Activated CD4-positive, alpha-beta T cell treated with anti-CD3 and anti-CD28 coated beads for 48 hours (primary cell): Measurements from ENCODE around the gene ALDH3B1.

Experiments used
- DNase-seq: peaks from one replicate; pipeline ENCODE4 v3.0.0-alpha.2; 2020

Gene ALDH3B1

DNA sequence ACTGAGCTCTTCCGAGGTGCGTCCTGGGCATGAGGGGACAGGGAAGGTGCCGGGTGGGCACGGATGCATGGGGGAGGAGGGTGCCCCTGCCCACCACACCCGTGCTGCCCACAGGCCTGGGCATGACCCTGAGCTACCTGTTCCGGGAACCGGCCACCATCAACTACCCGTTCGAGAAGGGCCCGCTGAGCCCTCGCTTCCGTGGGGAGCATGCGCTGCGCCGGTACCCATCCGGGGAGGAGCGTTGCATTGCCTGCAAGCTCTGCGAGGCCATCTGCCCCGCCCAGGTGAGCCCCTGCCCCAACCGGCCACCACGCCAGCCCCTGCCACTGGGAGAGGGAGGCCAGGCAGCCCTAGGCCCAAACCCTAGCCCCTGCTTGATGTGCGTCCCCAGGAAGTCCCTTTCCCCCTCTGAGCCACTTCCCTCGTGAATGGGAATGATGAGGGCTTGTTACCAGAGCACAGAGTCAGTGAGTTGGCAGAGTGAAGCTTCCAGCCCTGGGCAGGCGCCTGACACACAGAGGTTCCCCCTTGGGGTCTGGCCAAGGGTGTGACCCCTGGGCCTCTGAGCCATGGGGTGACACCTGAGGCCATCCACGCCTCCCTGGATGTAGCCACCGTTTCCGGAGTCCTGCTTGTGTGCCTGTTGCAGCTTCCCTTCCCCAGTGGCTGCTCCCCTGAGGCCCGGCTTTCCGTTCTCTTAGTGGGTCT, 23.0 kb downstream of the ALDH3B1 start:
- DNase-seq, result no peak

DNA sequence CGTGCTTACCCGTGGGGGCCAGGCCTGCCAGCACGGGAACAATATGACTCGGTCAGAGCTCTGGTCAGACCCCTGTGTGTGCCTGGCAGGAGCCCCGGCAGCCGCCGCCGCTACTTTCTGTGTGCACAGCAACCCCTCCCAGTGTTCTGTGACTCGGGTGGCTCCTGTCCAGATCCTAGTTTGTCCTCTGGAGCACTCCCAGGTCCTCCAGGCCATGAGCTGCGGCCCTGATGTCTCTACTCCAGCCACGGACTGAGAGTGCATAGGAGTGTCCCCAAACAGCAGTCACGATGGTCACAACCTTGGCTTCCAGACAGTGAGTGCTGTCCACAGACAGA, 23.6 kb downstream of the ALDH3B1 start:
- no peak for DNase-seq

DNA sequence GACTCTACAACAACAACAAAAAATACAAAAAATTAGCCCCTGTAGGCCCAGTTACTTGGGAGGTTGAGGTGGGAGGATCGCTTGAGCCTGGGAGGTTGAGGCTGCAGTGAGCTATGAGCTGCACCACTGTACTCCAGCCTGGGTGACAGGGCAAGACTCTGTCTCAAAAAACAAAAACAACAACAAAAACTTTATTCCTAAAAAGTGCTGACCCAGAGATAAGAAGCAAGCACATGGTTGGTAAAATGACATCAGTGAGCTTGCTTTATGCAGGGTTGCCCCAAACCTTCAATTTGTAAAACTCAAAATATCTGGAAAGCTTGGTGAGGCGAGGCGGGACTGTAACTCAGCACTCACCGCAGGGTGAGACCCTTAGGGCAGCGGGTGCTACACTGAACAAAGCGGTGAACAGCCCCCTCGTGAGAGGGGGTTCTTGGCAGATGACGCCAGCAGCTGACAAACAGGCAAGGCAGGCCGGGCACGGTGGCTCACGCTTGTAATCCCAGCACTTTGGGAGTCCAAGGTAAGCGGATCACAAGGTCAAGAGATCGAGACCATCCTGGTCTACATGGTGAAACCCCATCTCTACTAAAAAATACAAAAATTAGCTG, 25.2 kb downstream of the ALDH3B1 start:
- DNase-seq, result no peak

DNA sequence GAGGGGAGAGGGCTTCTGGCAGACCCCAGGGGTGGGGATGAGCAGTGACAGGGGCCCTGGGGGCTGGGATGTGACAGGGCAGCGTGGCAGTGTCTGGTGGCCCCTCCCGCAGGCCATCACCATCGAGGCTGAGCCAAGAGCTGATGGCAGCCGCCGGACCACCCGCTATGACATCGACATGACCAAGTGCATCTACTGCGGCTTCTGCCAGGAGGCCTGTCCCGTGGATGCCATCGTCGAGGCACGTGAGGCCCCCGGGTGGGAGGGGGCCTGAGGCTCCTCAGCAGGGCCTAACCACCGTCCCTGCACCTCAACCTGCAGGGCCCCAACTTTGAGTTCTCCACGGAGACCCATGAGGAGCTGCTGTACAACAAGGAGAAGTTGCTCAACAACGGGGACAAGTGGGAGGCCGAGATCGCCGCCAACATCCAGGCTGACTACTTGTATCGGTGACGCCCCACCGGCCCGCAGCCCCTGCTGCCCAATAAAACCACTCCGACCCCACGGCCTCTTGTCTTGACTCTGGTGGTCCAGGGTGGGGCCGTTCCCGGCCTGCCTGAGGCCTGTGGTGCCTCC, 26.1 kb downstream of the ALDH3B1 start:
- DNase-seq, result no peak

DNA sequence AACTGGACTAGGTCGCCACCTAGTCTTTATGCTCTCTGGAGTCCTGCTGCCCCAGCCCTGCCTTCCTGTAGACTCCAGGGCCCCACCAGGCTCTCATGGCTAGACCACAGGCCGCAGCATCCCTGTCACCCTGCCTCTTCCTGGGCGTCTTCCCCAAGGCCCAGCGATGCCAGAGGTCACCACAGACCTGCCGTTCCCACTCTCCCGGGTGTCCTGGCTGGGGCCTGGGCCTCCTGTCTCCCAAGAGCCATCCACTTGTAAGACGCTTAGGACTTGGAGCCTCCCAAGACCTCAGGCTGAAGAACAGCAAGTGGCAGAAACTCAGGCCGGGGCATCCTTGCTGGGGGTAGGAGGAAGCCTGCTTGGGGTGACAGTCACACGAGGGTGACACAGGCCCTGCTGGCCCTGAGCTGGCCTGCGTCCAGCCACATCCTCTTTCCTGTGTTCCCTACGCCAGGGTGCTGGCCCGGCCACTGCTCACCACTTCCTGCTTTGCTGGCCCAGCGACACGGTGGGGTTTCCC, 26.7 kb downstream of the ALDH3B1 start:
- no peak for DNase-seq

DNA sequence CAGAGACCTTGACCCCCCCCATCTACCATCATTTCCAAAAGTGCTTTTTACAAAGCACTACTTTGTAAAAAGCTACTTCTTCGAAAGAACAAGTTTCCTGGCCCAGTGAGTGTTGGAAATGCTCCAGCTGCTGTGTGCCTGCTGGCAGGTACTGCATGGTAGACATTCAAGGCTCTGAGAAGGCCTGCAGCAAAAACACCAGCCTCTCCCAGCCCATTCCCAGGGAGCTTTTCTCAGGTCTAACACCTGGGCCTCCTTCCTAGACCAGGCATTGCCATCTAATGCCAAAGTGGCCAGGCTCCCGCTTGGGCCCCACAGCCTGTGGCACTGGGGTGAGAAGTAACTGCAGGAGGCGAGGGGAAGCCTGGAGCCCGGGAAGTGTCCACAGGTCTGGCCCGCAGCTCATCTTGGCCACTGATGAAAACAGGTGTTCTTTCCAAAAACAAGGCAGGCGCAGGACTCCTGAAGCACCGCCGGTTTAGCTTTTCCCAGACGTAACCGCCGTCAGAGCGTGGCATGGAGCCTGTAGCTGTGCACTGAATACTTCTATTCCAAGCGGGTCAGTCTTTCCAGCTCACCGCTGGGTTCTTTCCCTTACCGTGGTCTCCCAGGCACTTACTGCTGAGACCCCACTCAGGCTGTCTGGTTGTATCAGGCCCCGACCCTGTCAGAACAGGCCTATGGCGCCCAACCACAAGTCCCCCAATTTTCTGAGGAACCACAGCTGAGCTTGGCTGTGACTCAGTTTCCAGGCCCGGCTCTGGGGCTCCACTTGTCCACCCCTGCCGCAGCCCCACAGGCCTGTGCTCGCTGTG, 27.5 kb downstream of the ALDH3B1 start:
- DNase-seq, result no peak

DNA sequence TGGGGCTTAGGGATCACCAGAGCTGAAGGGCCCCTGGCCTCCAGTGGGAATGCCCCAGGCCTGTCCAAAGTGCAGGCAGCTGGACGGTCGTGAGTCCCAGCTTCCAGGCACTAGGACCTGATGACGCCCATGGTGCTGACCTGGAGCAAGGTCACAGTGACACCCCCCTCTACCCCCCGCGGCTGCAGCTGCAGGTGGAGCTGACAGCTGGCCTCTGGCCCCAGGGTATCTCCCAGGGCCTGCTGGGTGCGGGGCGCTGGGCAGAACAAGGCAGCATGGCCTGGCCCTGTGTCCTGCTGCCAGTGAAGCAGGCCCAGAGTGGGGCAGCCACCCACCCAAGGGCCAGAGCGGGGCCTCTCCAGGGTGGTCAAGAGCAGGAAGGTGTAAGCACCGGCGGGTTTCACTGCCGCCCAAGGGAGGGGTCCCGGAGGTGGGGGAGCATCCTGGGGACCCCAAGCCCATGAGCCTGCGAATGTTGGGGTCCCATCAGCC, 28.1 kb downstream of the ALDH3B1 start:
- no peak for DNase-seq

DNA sequence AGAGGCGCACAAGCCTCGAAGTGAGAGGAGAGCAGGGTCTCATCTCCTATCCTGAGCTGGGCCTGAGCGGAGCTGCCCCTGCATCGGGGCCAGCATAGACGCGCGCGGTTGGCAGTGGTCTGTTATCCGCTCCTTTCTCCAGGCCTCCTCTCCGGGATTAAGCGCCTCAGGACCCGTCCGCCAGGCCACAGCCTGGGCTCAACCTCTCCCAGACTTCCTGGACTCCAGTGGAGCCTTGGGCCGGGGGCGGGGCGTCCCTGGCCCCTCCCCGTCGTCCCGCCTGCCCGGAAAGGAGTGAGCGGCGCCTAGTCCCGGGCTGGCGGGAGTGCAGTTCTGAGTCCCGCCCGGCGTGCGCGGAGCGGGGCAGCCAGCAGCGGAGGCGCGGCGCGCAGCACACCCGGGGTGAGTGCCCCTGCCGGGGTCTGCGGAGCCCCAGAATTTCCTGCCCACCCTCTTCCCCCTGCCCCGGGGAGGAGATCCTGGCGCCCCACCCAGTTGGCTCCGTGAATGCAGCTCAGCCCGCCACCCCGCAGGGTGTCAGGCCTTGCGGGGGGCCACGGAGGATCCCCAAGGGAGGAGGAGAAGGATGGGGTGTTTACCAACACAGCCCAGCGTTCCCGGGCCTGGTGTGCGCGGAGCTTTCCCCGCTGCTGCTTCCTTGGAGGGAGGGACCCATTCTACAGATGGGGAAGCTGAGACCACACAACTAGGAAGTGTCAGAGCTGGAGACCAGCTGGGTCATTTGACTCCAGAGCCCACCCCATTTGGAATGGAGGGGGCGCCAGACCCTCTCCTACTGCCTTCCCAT, 28.8 kb downstream of the ALDH3B1 start, which contains the start of gene TCIRG1:
Gene TCIRG1, plus strand, starts transcription at position 308 of the 808 bp plus-strand sequence. CDS start 2,247 bp downstream, outside the sequence.
- peak; percentile 74 for DNase-seq

DNA sequence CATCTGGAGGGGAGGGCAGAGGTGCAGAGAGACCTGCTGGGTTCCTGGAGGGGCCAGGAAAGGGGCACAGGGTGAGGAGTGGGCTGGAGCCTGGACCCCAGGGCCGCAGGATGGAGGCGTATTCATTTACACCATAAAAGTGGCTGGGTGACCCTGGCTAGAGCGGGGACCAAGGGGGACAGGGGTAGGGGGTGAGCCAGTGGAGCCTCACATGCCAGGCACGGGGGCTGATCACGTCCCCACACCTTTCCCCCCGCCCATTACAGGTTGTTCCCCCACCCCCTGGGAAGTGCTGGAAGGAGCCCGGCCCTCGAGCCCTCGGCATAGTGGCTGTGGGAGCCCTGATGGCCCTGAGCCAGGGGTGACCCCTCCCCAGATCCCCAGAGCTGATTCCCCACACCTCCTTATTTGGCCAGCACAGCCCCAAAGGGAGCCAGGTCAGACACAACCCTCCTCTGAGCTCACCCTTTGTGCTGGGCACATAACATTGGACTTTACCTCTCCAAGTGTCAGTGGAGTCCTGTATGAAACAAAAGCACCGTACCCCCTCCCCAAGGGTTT, 29.5 kb downstream of the ALDH3B1 start:
- no peak for DNase-seq

DNA sequence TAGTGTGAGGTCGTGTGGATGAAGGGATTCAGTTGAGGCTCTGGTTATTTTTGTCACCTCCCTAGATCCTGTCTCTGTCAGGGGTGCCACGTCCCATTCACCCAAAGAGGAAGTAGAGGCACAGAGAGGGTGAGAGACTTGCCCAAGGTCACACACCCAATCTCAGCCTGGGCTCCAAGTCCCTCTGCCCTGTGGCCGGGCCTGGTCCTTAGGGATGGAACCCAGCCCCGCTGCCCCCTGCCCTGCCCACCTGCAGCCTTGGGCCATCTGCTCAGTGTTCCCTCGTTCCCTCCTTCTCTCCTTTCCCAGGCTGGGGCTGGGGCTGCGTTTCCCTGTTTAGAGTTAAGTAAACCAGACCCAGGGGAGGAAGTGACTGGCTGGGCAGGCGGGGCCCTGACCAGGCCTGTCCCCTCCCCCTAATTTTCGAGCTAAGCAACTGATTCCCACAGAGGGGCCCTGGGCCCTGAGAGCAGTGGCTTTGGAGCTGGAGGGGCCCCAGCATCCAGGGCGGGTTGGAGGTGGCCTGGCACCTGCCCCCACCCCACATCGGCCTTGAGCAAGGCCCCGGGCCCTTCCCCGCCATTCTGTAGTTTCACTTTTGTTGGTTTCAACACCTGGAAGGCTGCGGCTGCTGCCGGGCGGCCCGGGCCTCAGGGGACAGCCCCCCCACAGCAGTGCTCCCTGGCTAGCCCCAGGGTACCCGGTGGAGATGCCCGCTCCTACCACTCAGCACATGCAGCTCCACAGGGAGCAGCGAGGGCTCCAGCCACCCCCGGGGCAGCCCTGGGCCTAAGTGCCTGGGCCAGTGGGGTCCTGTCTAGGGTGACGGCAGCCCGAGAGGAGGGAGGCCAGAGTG, 30.2 kb downstream of the ALDH3B1 start:
- DNase-seq, result peak; percentile 68

DNA sequence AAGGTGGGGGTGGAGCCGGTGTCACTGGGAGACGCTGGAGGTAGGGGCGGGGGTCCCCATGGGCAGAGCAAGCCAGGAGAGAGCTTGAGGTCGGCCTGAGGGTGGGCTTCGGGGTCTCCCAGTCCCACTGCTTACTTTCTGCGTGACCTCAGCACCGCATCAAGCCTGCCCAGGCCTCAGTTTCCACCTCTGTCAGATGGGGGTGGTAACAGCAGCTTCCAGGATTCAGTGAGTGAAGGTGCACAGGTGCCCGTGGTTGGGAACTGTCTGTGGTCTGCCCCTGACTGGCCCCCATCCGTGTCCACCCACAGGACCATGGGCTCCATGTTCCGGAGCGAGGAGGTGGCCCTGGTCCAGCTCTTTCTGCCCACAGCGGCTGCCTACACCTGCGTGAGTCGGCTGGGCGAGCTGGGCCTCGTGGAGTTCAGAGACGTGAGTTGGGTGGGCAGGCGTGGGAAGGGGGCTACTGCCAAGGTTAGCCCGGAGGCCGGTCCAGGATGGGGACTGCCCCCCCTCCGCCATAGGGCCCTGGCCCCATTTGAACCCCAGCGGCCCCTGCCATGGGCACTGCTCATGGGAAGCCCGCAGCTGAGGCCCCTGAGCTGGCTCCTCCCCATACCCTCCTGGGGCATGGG, 30.9 kb downstream of the ALDH3B1 start:
- DNase-seq, result no peak

DNA sequence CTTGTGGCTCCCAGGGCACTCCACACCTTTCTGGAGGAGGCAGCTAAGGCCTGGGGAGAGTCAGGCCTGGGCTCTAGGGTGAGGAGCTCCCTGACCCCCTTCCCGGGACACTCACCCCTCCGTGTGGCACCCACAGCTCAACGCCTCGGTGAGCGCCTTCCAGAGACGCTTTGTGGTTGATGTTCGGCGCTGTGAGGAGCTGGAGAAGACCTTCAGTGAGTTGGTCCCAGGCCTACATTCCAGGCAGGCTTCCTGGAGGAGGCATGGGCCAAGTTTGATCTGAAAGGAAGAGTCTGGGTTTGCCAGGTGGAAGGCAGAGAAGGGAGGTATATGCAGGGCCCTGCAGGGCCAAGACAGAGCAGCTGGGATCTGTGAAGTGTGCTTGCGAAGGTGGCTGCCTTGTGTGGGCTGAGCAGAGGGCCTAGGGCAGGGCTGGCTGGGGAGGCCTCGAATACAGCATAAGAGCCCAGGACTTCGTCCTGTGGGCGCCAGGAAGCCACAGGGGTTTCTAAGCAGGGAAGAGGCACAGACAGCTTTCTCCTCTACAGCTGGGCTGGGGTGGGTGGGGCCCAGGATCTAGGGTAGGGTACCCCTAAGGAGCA, 31.6 kb downstream of the ALDH3B1 start:
- no peak for DNase-seq

DNA sequence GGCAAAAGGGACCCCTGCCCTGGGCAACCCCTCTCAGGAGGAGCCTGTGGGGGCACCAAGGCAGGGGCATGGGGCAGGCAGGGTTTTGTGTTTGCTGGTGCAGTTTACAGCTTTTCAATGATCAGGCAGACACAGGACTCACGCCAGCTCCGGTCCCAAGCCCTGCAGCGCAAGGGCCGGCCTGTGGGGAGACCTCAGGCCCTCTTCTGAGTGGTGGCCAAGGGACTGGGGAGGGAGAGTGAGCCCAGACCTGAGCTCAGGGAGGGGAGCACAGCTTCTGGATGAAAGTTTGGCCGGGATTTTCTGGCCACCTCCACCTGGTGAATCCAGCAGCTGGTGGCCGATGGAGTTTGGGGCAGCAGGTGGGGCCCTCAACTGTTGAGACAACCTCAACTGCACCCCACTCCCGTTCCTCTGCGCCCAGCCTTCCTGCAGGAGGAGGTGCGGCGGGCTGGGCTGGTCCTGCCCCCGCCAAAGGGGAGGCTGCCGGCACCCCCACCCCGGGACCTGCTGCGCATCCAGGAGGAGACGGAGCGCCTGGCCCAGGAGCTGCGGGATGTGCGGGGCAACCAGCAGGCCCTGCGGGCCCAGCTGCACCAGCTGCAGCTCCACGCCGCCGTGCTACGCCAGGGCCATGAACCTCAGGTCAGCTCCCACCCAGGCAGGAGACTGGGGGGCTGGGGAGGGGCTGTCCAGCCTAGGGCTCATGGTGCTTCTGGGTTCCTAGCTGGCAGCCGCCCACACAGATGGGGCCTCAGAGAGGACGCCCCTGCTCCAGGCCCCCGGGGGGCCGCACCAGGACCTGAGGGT, 32.3 kb downstream of the ALDH3B1 start:
- no peak for DNase-seq

DNA sequence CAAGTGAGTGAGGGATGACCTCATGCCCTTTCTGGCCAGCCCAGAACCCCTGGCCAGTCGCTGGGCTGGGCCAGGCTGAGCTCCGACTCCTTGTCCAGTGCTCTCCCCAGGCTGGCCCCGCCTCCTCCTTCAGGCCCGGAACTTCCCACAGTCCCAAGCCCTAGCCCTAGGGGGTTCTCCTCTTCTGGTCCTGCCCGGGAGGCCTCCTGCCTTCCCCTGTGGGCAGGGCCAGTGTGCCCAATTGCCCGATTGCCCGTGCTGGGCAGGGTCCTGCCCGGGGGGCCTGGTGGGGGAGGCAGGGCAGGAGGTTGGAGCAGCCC, 32.9 kb downstream of the ALDH3B1 start:
- DNase-seq, result no peak

DNA sequence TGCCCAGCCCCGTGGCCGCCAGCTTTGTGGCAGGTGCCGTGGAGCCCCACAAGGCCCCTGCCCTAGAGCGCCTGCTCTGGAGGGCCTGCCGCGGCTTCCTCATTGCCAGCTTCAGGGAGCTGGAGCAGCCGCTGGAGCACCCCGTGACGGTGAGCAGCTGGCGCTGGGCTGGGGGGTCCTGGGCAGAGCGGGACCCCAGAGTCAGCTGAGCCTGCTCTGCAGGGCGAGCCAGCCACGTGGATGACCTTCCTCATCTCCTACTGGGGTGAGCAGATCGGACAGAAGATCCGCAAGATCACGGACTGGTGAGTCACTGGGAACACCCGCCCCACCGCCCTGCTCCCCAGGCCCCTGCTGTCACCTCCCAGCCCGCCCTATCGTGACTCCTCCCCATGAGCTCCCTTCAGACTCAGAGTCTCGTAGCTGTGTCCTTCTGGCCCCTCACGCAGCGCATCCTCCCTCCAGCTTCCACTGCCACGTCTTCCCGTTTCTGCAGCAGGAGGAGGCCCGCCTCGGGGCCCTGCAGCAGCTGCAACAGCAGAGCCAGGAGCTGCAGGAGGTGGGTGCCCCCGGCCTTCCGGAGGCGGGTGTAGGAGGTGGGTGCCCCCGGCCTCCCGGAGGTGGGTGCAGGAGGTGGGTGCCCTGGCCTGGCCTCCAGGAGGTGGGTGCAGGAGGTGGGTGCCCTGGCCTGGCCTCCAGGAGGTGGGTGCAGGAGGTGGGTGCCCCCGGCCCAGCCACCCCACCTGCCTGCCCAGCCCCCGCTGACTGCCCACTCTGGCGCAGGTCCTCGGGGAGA, 33.4 kb downstream of the ALDH3B1 start:
- no peak for DNase-seq

DNA sequence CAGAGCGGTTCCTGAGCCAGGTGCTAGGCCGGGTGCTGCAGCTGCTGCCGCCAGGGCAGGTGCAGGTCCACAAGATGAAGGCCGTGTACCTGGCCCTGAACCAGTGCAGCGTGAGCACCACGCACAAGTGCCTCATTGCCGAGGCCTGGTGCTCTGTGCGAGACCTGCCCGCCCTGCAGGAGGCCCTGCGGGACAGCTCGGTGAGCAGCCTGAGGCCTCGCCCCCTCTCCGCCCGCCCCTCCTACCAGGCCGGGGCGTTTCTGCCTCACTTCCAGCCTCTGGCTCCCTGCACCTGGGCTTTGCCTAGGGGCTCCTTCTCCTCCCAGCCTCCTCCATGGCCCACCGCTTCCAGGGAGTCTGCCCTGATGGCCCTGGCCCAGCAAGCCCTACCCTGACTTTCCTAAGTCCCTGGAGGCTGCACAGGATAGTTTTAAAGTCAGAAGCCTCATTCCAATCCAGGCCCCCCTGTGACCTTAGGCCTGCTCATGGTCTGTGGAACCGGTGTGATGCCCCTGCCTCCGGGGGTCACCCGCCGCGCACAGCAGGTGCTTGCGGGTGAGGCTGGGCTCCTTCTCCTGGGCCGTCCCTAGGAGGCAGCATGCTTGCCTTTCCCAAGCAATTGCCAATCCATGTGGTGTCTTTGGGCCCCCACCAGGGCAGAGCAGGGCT, 34.2 kb downstream of the ALDH3B1 start:
- no peak for DNase-seq

DNA sequence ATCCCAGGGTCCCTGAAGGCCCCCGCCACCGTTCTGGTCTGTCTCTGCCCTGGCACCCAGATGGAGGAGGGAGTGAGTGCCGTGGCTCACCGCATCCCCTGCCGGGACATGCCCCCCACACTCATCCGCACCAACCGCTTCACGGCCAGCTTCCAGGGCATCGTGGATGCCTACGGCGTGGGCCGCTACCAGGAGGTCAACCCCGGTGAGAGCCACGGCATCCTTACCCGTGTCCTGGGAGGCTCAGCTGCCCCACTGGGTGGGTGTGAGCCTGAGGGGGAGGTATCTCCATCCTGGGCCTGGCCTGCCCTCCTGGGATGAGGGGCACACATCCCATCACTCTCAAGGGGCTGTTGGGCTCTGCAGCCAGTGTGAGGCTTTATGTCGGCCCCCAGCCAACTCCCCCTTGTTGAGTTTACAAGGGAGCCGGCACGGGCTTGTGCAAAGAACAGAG, 34.8 kb downstream of the ALDH3B1 start:
- no peak for DNase-seq
